Panc1 (cell line): Measurements from ENCODE around the gene CCDC178.

Experiments
- POLR2AphosphoS5 ChIP-seq: IDR thresholded peaks from 2 replicates; pipeline ENCODE4 v1.6.1; 2012; ENCODE audit warnings: mild to moderate bottlenecking, low read depth, low read length, moderate library complexity
- TF ChIP-seq, protein P1 (sequence below): fragments of 450-650 bp; IDR thresholded peaks from 2 replicates; pipeline ENCODE4 v1.5.1; 2017; ENCODE audit warnings: mild to moderate bottlenecking
- TF ChIP-seq, protein P2 (sequence below), 2 experiments: IDR thresholded peaks; 2 replicates each; pipeline ENCODE4 v1.6.1; 2011 to 2012; ENCODE audit warnings: low read depth in 2 of 2, control low read depth in 1 of 2, low read length in 1 of 2, mild to moderate bottlenecking in 1 of 2, moderate library complexity in 1 of 2; ENCODE audit not compliant: insufficient read depth in 1 of 2

DNA sequence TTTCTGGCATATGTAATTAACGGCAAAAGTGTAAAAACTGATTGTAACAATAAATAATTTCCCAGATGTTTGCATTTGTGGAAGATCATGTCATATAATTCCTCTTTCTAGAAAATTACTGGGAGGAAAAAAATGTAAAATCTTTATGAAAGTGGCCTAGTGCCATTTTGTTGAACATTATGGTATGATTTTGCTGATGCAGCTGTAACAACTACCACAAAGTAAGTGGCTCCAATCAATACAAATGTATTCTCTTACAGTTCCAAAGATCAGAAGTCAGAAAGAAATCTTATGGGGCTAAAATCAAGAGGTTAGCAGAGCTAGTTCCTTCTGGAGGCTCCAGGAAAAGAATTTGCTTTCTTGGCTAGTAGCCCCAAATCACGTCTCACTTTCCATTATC is 281.4 kb downstream of the CCDC178 start:
- TF ChIP-seq POLR2AphosphoS5, result no peak
- TF ChIP-seq, protein P1, sequence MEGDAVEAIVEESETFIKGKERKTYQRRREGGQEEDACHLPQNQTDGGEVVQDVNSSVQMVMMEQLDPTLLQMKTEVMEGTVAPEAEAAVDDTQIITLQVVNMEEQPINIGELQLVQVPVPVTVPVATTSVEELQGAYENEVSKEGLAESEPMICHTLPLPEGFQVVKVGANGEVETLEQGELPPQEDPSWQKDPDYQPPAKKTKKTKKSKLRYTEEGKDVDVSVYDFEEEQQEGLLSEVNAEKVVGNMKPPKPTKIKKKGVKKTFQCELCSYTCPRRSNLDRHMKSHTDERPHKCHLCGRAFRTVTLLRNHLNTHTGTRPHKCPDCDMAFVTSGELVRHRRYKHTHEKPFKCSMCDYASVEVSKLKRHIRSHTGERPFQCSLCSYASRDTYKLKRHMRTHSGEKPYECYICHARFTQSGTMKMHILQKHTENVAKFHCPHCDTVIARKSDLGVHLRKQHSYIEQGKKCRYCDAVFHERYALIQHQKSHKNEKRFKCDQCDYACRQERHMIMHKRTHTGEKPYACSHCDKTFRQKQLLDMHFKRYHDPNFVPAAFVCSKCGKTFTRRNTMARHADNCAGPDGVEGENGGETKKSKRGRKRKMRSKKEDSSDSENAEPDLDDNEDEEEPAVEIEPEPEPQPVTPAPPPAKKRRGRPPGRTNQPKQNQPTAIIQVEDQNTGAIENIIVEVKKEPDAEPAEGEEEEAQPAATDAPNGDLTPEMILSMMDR, result no peak
- TF ChIP-seq, protein P2, sequence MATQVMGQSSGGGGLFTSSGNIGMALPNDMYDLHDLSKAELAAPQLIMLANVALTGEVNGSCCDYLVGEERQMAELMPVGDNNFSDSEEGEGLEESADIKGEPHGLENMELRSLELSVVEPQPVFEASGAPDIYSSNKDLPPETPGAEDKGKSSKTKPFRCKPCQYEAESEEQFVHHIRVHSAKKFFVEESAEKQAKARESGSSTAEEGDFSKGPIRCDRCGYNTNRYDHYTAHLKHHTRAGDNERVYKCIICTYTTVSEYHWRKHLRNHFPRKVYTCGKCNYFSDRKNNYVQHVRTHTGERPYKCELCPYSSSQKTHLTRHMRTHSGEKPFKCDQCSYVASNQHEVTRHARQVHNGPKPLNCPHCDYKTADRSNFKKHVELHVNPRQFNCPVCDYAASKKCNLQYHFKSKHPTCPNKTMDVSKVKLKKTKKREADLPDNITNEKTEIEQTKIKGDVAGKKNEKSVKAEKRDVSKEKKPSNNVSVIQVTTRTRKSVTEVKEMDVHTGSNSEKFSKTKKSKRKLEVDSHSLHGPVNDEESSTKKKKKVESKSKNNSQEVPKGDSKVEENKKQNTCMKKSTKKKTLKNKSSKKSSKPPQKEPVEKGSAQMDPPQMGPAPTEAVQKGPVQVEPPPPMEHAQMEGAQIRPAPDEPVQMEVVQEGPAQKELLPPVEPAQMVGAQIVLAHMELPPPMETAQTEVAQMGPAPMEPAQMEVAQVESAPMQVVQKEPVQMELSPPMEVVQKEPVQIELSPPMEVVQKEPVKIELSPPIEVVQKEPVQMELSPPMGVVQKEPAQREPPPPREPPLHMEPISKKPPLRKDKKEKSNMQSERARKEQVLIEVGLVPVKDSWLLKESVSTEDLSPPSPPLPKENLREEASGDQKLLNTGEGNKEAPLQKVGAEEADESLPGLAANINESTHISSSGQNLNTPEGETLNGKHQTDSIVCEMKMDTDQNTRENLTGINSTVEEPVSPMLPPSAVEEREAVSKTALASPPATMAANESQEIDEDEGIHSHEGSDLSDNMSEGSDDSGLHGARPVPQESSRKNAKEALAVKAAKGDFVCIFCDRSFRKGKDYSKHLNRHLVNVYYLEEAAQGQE (IDR thresholded peaks at IDR 0.05; ENCODE audit: insufficient read depth in 1 of 2, low read depth in 2 of 2, low read length in 1 of 2), result no peak
